Omental fat pad (tissue), 4 donors: ENCODE results near the gene NKX2-3. TPM values are rescaled to one million over a fixed set of nuclear protein-coding genes. Genes with fewer than 3 reads are reported as not detected.

Experiments
- ATAC-seq: fragments of 150-250 bp; one replicate; pipeline ENCODE4 v1.9.1; 2016; ENCODE audit warnings: mild to moderate bottlenecking, moderate library complexity; ENCODE audit not compliant: low FRiP score
- DNase-seq: peaks from one replicate; pipeline ENCODE4 v3.0.0-alpha.2; 2019; ENCODE audit warnings: low spot score
- total RNA-seq, 4 donors: library from RNA; depleted of rRNA; stranded (reverse); fragments of >200 nt; gene quantifications; one replicate each; pipeline ENCODE4 v1.1.0, GENCODE V29; 2016
- TF ChIP-seq, protein P1 (sequence below), 3 donors: fragments of 450-650 bp; IDR thresholded peaks; one replicate each; pipeline ENCODE4 v1.5.1; 2016 to 2017; ENCODE audit warnings: antibody characterized with exemption in 3 of 3, mild to moderate bottlenecking in 3 of 3, moderate library complexity in 2 of 3

The NKX2-3 gene
- total RNA-seq = 10 to 100 TPM in 1 of 4 donors, 1 to 10 TPM in 1, under 1 TPM in 2; 0.36 to 15.4 (median 0.87) TPM

DNA sequence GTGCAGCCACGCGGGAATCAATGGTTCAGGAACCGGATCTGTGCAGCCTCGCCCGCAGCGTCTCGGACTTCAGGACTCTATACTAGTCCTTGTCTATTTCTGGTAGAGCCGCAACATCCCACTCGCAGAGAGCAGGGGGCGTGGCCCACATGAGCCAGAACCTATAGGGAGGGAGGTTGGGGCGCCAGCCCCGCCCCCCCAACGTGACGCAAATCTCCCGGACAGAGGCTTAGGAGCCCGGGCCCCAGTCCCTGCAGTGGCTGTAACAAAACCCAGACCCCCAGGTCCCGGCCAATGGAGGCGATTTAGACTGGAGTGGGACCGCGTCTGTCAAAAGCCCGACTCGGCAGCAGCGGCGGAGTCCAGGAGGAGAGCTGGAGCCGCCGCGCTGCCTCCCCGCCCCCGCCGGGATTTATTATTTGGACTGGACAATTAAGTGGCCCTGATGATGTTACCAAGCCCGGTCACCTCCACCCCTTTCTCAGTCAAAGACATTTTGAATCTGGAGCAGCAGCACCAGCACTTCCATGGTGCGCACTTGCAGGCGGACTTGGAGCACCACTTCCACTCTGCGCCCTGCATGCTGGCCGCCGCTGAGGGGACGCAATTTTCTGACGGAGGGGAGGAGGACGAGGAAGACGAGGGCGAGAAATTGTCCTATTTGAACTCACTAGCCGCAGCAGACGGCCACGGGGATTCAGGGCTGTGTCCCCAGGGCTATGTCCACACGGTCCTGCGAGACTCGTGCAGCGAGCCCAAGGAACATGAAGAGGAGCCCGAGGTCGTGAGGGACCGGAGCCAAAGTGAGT is at the start of gene NKX2-3:
Gene NKX2-3, plus strand, starts transcription at position 256 of the 809 bp plus-strand sequence. Its CDS starts 190 bp downstream, at position 446.
- DNase-seq (no peak), ATAC-seq (peak; percentile 78)
- TF ChIP-seq, protein P1, sequence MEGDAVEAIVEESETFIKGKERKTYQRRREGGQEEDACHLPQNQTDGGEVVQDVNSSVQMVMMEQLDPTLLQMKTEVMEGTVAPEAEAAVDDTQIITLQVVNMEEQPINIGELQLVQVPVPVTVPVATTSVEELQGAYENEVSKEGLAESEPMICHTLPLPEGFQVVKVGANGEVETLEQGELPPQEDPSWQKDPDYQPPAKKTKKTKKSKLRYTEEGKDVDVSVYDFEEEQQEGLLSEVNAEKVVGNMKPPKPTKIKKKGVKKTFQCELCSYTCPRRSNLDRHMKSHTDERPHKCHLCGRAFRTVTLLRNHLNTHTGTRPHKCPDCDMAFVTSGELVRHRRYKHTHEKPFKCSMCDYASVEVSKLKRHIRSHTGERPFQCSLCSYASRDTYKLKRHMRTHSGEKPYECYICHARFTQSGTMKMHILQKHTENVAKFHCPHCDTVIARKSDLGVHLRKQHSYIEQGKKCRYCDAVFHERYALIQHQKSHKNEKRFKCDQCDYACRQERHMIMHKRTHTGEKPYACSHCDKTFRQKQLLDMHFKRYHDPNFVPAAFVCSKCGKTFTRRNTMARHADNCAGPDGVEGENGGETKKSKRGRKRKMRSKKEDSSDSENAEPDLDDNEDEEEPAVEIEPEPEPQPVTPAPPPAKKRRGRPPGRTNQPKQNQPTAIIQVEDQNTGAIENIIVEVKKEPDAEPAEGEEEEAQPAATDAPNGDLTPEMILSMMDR (IDR thresholded peaks at IDR 0.05) = no peak

DNA sequence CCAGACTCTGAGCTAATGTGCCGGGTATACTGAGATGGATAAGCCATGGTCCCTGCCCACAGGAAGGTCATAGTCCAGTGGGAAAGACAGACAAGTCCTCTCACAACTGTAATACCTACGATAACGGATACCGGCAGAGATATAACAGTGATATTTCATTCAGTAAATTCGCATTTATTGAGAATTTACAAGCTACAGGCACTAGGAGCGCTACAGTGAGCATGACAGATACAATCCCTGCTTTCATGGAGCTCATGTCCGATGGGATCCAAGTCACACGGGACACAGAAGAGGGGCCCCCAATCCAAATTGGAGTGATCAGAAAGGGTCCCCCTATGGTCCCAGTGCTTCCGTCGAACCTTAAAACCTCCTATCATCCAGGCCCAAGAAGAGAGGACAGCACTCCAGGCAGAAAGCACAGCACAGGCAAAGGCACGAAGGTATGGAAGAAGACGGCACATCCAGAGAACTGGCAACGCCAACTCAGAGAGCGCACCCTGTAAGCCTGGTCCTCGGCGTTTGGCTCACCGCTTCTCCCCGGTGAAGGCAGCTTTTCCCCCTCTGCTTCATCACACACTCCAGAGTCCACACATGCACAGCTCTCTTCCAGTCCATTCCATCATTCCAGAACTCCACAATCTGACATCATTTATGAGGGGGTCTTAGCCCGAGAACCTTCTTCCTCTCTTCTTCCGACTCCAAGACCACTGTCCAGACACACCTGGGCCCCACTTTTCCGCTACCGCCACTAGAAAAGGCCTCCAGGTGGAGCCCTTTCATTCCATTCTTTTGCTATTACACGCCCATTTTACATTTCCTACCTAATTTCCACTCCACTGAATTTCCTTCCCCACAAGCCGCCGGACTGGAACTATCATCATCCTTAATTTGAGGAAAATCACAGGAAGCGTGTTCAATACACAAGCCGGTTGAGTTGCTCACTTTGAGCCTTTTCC is 47.8 kb upstream of the NKX2-3 start:
- ATAC-seq (no peak), DNase-seq (no peak)
- TF ChIP-seq, protein P1 (IDR thresholded peaks at IDR 0.05) = no peak

DNA sequence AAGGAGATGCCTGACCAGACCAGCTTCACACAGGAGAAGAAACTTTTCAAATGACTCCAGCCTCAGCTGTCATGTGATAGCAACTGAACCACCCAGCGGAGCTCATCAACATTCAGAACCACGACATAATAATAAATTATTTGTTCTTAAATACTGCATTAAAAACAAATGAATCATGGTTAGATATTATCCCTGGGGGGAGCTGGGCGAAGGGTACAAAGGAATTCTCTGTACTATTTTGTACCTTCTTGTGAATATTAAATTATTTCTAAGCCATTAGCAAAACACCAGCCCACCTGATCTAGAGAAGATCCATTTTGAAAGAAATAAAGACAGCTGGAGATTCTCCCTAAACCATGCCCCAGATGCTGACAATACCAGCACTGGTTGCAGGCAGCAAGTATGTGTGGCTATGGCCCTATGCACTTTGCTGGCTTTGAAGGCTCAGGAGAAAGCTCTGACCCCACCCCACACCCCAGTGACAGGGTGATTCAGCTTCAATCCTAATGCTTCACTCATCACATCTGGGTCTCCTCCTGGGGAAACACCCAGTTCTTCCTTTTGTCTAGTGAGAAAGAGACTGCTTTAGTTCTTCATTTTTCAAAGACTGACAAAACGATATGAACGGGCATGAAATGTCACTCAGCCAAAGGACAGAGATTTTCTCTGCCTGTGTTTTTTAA is 45.5 kb upstream of the NKX2-3 start:
- TF ChIP-seq, protein P1 (IDR thresholded peaks at IDR 0.05) = no peak
- DNase-seq (no peak), ATAC-seq (no peak)

DNA sequence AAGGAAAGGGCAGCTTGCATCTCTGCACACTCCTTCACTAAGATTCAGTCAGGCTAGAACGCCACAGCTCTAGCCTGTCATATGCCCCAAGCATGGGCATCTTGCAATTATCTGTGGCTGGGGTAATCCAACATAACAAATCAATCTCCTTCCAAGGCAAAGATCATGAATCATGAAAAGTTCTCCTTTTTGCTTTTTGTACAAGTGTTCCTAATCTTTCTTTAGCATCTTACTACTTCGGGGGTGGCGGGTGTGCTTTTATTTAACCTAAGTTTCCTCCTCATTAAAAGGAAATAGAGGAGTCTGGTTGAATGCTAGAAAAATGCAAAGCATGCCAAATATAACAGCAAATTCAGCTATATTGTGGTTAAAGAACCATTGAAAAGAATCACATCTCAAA is 43.5 kb upstream of the NKX2-3 start:
- no peak for ATAC-seq
- no peak for DNase-seq

DNA sequence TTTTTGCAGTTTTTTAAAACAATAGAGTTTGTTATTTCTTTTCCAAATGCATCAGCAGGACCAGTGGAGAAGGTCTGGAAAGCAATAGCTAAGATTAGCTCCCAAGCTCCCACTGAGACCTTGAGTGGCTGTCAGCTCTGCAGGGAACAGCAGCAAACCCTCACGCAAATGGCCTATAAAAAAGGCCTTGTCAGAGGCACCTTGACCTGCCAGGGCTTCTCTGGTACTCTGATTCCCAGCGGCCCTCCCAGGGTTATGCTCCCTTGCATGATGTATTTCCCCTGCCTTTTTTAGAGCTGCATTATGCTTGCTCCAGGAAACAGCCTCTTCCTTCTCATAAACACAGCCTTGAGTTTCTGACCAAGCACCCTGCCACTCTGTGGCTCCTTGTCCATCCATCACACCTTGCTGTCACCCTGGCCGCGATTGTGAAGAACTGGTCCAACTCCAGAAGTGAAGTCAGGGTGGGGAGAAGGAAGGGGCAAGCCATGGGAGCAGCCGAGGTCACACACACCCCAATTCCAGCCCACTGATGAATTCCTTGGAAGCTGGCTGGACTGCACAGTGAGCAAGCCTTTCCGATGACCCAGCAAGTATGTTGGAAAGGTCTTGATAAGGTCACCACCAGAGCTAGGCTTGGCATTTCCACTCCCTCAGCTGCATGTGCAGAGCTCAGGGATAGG is 35.3 kb upstream of the NKX2-3 start:
- TF ChIP-seq, protein P1 (IDR thresholded peaks at IDR 0.05) = no peak
- no peak for DNase-seq
- ATAC-seq = no peak

More for the DNA sequence above, 43.5 kb upstream of the NKX2-3 start:
- TF ChIP-seq, protein P1 (IDR thresholded peaks at IDR 0.05) = no peak

DNA sequence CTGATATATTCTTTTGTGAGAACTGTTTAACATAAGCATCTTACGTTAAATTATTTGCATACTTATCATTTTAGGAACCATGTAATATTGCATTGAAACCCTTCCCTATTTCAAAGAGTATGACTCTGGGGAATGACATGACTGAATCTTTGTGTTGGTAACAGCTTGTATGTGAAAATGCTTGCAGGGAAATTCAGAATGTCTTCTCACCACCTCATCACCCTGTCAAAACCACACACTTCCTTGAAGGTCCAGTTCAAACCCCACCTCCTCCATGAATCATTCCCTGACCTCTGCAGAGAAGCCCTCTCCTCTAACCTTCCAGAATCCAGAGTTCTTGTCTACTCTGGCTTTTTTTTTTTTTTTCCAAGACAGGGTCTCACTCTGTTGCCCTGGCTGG is 26.3 kb upstream of the NKX2-3 start:
- TF ChIP-seq, protein P1 (IDR thresholded peaks at IDR 0.05) = no peak
- DNase-seq (no peak), ATAC-seq (no peak)
